ENCODE measurements around the gene MRPS6.
A peak's percentile ranks its signal among the peaks of the same experiment; 100 is the strongest.

MRPS6 gene

GRCh38 chr21:34094949-34095348 lies 21.6 kb downstream of the MRPS6 start:
- TF ChIP-seq POLR2A (IDR thresholded peaks at IDR 0.05; ENCODE audit: low read length) (no peak), GATA1 (IDR thresholded peaks at IDR 0.05; ENCODE audit: low read depth, low read length) (no peak)
- DNase-seq = no peak

GRCh38 chr21:34097442-34097841 lies 24.1 kb downstream of the MRPS6 start:
- no peak for DNase-seq
- TF ChIP-seq POLR2A (IDR thresholded peaks at IDR 0.05; ENCODE audit: low read length) = no peak

GRCh38 chr21:34100337-34100736 lies 27.0 kb downstream of the MRPS6 start:
- TF ChIP-seq POLR2A (IDR thresholded peaks at IDR 0.05; ENCODE audit: low read length) (no peak), GATA1 (IDR thresholded peaks at IDR 0.05; ENCODE audit: low read depth, low read length) (no peak)
- no peak for DNase-seq

- no peak for DNase-seq
- TF ChIP-seq POLR2A (IDR thresholded peaks at IDR 0.05; ENCODE audit: low read length) (no peak), GATA1 (IDR thresholded peaks at IDR 0.05; ENCODE audit: low read depth, low read length) (no peak)
These were observed 27.4 kb downstream of the MRPS6 start for GRCh38 chr21:34100790-34101189.

- no peak for DNase-seq
- TF ChIP-seq GATA1 (IDR thresholded peaks at IDR 0.05; ENCODE audit: low read depth, low read length) (no peak), POLR2A (IDR thresholded peaks at IDR 0.05; ENCODE audit: low read length) (no peak)
These were observed 32.7 kb downstream of the MRPS6 start for GRCh38 chr21:34105947-34106541.

- DNase-seq = no peak
- TF ChIP-seq GATA1 (IDR thresholded peaks at IDR 0.05; ENCODE audit: low read depth, low read length) (no peak), POLR2A (IDR thresholded peaks at IDR 0.05; ENCODE audit: low read length) (no peak)
These were observed 34.2 kb downstream of the MRPS6 start for GRCh38 chr21:34107606-34108005.

- TF ChIP-seq POLR2A (IDR thresholded peaks at IDR 0.05; ENCODE audit: low read length) = no peak
- no peak for TF ChIP-seq GATA1 (IDR thresholded peaks at IDR 0.05; ENCODE audit: low read depth, low read length)
- DNase-seq = peak in 1 of 2 experiments; percentile 5
These were observed 35.7 kb downstream of the MRPS6 start for GRCh38 chr21:34109075-34109474.

- peak; percentile 80 to 95 for DNase-seq
- TF ChIP-seq GATA1 (IDR thresholded peaks at IDR 0.05; ENCODE audit: low read depth, low read length) (peak; percentile 56), POLR2A (IDR thresholded peaks at IDR 0.05; ENCODE audit: low read length) (no peak)
These were observed 37.3 kb downstream of the MRPS6 start for GRCh38 chr21:34110594-34111202.

GRCh38 chr21:34112316-34113033 lies 39.1 kb downstream of the MRPS6 start:
- no peak for TF ChIP-seq POLR2A (IDR thresholded peaks at IDR 0.05; ENCODE audit: low read length)
- no peak for TF ChIP-seq GATA1 (IDR thresholded peaks at IDR 0.05; ENCODE audit: low read depth, low read length)
- DNase-seq = no peak

- no peak for TF ChIP-seq GATA1 (IDR thresholded peaks at IDR 0.05; ENCODE audit: low read depth, low read length)
- TF ChIP-seq POLR2A (IDR thresholded peaks at IDR 0.05; ENCODE audit: low read length) = no peak
These were observed 40.5 kb downstream of the MRPS6 start for GRCh38 chr21:34113842-34114241.

GRCh38 chr21:34115160-34115559 lies 41.8 kb downstream of the MRPS6 start:
- no peak for DNase-seq
- TF ChIP-seq GATA1 (IDR thresholded peaks at IDR 0.05; ENCODE audit: low read depth, low read length) (no peak), POLR2A (IDR thresholded peaks at IDR 0.05; ENCODE audit: low read length) (no peak)

More at GRCh38 chr21:34113842-34114241, 40.5 kb downstream of the MRPS6 start:
- DNase-seq = peak; percentile 3 to 8

GRCh38 chr21:34116569-34116968 lies 43.2 kb downstream of the MRPS6 start:
- no peak for TF ChIP-seq POLR2A (IDR thresholded peaks at IDR 0.05; ENCODE audit: low read length)
- no peak for TF ChIP-seq GATA1 (IDR thresholded peaks at IDR 0.05; ENCODE audit: low read depth, low read length)

GRCh38 chr21:34120867-34121266 lies 47.5 kb downstream of the MRPS6 start:
- TF ChIP-seq GATA1 (IDR thresholded peaks at IDR 0.05; ENCODE audit: low read depth, low read length) (no peak), POLR2A (IDR thresholded peaks at IDR 0.05; ENCODE audit: low read length) (no peak)
- DNase-seq = no peak

More at GRCh38 chr21:34116569-34116968, 43.2 kb downstream of the MRPS6 start:
- DNase-seq = no peak

GRCh38 chr21:34122047-34122446 lies 48.7 kb downstream of the MRPS6 start:
- TF ChIP-seq POLR2A (IDR thresholded peaks at IDR 0.05; ENCODE audit: low read length) (no peak), GATA1 (IDR thresholded peaks at IDR 0.05; ENCODE audit: low read depth, low read length) (no peak)
- DNase-seq = no peak

GRCh38 chr21:34123609-34124008 lies 50.2 kb downstream of the MRPS6 start:
- TF ChIP-seq POLR2A (IDR thresholded peaks at IDR 0.05; ENCODE audit: low read length) (no peak), GATA1 (IDR thresholded peaks at IDR 0.05; ENCODE audit: low read depth, low read length) (no peak)
- DNase-seq = no peak
